Ishikawa (cell line): ENCODE measurements around the gene PPP1R9B.

ENCODE experiments used
- CREB1 ChIP-seq: IDR thresholded peaks from 2 replicates; pipeline ENCODE4 v1.6.1; 2012; ENCODE audit warnings: low read depth
- EP300 ChIP-seq: IDR thresholded peaks from 2 replicates; pipeline ENCODE4 v1.6.1; 2012; ENCODE audit warnings: borderline replicate concordance
- MAX ChIP-seq: IDR thresholded peaks from 2 replicates; pipeline ENCODE4 v1.6.1; 2012
- RAD21 ChIP-seq: IDR thresholded peaks from 2 replicates; pipeline ENCODE4 v1.6.1; 2012; ENCODE audit warnings: low read depth
- REST ChIP-seq: IDR thresholded peaks from 2 replicates; pipeline ENCODE4 v1.6.1; 2012; ENCODE audit warnings: low read depth, mild to moderate bottlenecking
- TAF1 ChIP-seq: IDR thresholded peaks from 2 replicates; pipeline ENCODE4 v1.6.1; 2012; ENCODE audit warnings: low read depth, mild to moderate bottlenecking
- TCF12 ChIP-seq: IDR thresholded peaks from 2 replicates; pipeline ENCODE4 v1.6.1; 2012; ENCODE audit warnings: low read depth
- YY1 ChIP-seq: IDR thresholded peaks from 2 replicates; pipeline ENCODE4 v1.6.1; 2012; ENCODE audit warnings: low read depth

GRCh38 chr17:50111673-50112655 lies 38.5 kb downstream of the PPP1R9B start:
- TF ChIP-seq RAD21 (no peak), YY1 (no peak), EP300 (no peak), TCF12 (no peak), REST (no peak), CREB1 (no peak), TAF1 (no peak), MAX (no peak)
